GM13977 (cell line): Measurements from ENCODE around the gene CLCN5.

Experiments used
- DNase-seq: peaks from one replicate; pipeline ENCODE4 v3.0.0; 2012; ENCODE audit warnings: low spot score
- in situ Hi-C: fragments of 300-500 bp; cut with MboI; formaldehyde crosslinking; loops from one replicate; pipeline ENCODE4 v1.12.0; 2022; ENCODE audit warnings: low sequenced_read_pairs, low pct_unique_long_range_greater_than_20kb, mixed read lengths, inconsistent platforms; ENCODE audit not compliant: unreplicated experiment
- TF ChIP-seq, protein P1 (sequence below): IDR thresholded peaks from 2 replicates; pipeline ENCODE4 v1.5.1; 2012; ENCODE audit warnings: mild to moderate bottlenecking, control low read depth; ENCODE audit not compliant: insufficient read depth; ENCODE audit errors: extremely low read depth, missing control alignments

Gene CLCN5

GRCh38 chrX:50075630-50076339 lies 153.4 kb downstream of the CLCN5 start:
- TF ChIP-seq, protein P1, sequence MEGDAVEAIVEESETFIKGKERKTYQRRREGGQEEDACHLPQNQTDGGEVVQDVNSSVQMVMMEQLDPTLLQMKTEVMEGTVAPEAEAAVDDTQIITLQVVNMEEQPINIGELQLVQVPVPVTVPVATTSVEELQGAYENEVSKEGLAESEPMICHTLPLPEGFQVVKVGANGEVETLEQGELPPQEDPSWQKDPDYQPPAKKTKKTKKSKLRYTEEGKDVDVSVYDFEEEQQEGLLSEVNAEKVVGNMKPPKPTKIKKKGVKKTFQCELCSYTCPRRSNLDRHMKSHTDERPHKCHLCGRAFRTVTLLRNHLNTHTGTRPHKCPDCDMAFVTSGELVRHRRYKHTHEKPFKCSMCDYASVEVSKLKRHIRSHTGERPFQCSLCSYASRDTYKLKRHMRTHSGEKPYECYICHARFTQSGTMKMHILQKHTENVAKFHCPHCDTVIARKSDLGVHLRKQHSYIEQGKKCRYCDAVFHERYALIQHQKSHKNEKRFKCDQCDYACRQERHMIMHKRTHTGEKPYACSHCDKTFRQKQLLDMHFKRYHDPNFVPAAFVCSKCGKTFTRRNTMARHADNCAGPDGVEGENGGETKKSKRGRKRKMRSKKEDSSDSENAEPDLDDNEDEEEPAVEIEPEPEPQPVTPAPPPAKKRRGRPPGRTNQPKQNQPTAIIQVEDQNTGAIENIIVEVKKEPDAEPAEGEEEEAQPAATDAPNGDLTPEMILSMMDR = no peak
- DNase-seq = no peak
- in situ Hi-C loops = loop anchor here (25.0 kb wide), 1 partner anchor 163 kb away; the partner anchor contains the start of gene CLCN5

DNA sequence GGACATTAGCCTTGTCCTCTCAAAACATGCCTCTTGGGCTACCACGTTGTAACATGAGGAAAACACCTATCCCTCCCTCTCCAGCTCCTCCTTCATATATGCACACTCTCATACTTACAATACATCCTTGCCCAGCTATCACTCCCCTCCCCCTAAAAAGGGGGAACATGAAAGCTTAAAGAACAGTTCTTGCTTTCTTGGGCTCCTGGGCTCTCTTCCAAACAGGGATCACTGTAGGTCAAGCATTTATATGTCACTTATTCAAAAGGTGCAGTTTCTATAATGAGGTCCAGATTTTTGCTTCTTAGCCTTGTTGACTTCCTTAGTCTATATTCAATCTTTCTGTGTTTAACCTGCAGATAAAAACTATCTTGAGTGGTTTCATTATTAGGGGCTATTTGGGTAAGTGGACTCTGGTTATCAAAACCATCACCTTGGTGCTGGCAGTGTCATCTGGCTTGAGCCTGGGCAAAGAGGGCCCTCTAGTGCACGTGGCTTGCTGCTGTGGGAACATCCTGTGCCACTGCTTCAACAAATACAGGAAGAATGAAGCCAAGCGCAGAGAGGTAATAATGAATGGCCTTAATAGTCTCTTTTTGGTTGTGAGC lies 159.0 kb downstream of the CLCN5 start:
- DNase-seq = no peak
- in situ Hi-C loops = loop anchor here (25.0 kb wide), 1 partner anchor 169 kb away; the partner anchor contains the start of gene CLCN5
- TF ChIP-seq, protein P1 = peak; percentile 66

- in situ Hi-C loops = loop anchor here (25.0 kb wide), 1 partner anchor 170 kb away; the partner anchor contains the start of gene CLCN5
- TF ChIP-seq, protein P1 = no peak
- DNase-seq = no peak
Measured at GRCh38 chrX:50082741-50083140, 160.3 kb downstream of the CLCN5 start.

DNA sequence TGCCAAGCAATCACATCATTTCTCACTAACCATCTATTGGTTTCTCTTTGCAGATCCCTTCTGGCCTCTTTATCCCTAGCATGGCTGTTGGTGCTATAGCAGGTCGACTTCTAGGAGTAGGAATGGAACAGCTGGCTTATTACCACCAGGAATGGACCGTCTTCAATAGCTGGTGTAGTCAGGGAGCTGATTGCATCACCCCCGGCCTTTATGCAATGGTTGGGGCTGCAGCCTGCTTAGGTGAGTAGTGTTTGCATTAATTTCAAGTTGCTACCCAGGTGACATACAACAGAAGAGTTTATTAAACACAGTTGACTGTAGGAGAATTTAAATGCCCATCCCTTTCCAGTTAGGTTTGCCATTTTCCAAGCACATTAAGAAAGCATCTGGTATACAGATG lies 166.2 kb downstream of the CLCN5 start:
- no peak for DNase-seq
- TF ChIP-seq, protein P1 = no peak
- in situ Hi-C loops = loop anchor here (25.0 kb wide), 1 partner anchor 176 kb away; the partner anchor contains the start of gene CLCN5

- in situ Hi-C loops = loop anchor here (25.0 kb wide), 1 partner anchor 181 kb away; the partner anchor contains the start of gene CLCN5
- TF ChIP-seq, protein P1 = no peak
- no peak for DNase-seq
Measured at GRCh38 chrX:50093625-50094024, 171.2 kb downstream of the CLCN5 start.

DNA sequence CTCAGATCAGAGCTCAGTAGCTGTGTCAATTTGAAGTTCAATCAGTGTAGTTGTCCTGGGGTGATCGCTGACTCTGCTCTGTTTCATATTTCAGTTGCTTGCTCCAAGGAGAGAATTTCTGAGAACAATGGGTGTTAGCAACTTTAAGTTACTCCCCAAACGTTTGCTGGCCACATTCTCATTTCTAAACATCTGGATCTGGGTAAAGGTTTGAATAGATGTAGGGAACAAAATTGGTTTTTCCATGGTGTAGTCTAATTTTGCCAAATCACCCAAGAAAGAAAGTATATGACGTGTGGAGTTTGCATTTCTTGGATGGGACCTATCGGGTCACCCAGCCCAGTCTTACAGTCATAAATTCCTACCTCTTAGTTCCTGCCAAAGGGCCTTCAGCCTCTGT lies 174.7 kb downstream of the CLCN5 start:
- DNase-seq = no peak
- TF ChIP-seq, protein P1 = no peak
- in situ Hi-C loops = loop anchor here (25.0 kb wide), 1 partner anchor 185 kb away; the partner anchor contains the start of gene CLCN5
